Endothelial cell of umbilical vein (primary cell): ENCODE data around the gene ABAT. TPM values are rescaled to one million over a fixed set of nuclear protein-coding genes. Genes with fewer than 3 reads are reported as not detected.

Experiments
- BruUV-seq: library from RNA; stranded (reverse); fragments of 400-500 nt; replicated peaks from 2 replicates; lab custom pipeline; 2021; lab: Mats Ljungman, UMichigan
- CTCF ChIA-PET: fragments of 300-600, 350-600 bp; sonication (Branson Sonifier 250); formaldehyde crosslinking; loops from one replicate; lab custom pipeline; 2021; ENCODE audit warnings: antibody characterized with exemption, inconsistent platforms; lab: Charles Lee
- POLR2A ChIA-PET: fragments of 300-600, 350-600 bp; sonication (Branson Sonifier 250); formaldehyde crosslinking; loops from one replicate; lab custom pipeline; 2021; ENCODE audit warnings: antibody characterized with exemption, inconsistent platforms; lab: Charles Lee
- DNase-seq: peaks from one replicate; pipeline ENCODE4 v3.0.0-alpha.2; 2011; ENCODE audit warnings: low read depth, low spot score
- FAIRE-seq: peaks from 2 replicates; lab custom pipeline; 2011; peaks lifted over from hg19 to GRCh38; lab: Jason Lieb, UNC
- H2AFZ ChIP-seq: 2 replicates; pipeline ENCODE4 v1.6.0; 2012; ENCODE audit warnings: low read depth, low read length, control low read depth, inconsistent platforms
- H3K27ac ChIP-seq: 2 replicates; pipeline ENCODE4 v1.5.1; 2011; ENCODE audit warnings: low read depth, mild to moderate bottlenecking, control low read depth, low read length, moderate library complexity; ENCODE audit not compliant: insufficient read depth
- H3K27me3 ChIP-seq, 2 experiments: 2 replicates each; pipeline versions ENCODE4 v1.6.0 to v1.6.1; 2011; ENCODE audit warnings: low read length in 2 of 2, mixed read lengths in 1 of 2; ENCODE audit not compliant: control insufficient read depth in 2 of 2, insufficient read depth in 2 of 2
- H3K36me3 ChIP-seq, 2 experiments: 2 replicates in 1 of 2; 3 replicates in 1 of 2; pipeline ENCODE4 v1.5.1; 2011; ENCODE audit warnings: low read length in 2 of 2, mild to moderate bottlenecking in 1 of 2, moderate library complexity in 1 of 2; ENCODE audit not compliant: control insufficient read depth in 2 of 2, insufficient read depth in 2 of 2; ENCODE audit errors: extremely low read depth in 1 of 2
- H3K4me1 ChIP-seq: 3 replicates; pipeline ENCODE4 v1.5.1; 2011; ENCODE audit warnings: mild to moderate bottlenecking, low read length; ENCODE audit not compliant: control insufficient read depth, insufficient read depth; ENCODE audit errors: extremely low read depth
- H3K4me2 ChIP-seq: 2 replicates; pipeline ENCODE4 v1.6.1; 2011; ENCODE audit warnings: low read length, control low read depth, mixed read lengths; ENCODE audit not compliant: insufficient read depth
- H3K4me3 ChIP-seq, 3 experiments: fragments of 200-600 bp in 1 of 3; sonication (generic), shearing (Covaris generic) in 1 of 3; replicated peaks in 1 of 3; 2 replicates each; pipeline ENCODE4 v1.5.1; 2011 to 2016; ENCODE audit warnings: control low read depth in 3 of 3, low read length in 3 of 3, mild to moderate bottlenecking in 2 of 3, inconsistent platforms in 1 of 3, low read depth in 1 of 3, moderate library complexity in 1 of 3; ENCODE audit not compliant: insufficient read depth in 1 of 3
- H3K79me2 ChIP-seq: 2 replicates; pipeline ENCODE4 v1.6.0; 2012; ENCODE audit warnings: low read length, inconsistent platforms; ENCODE audit not compliant: control insufficient read depth, insufficient read depth
- H3K9ac ChIP-seq: replicated peaks from 2 replicates; pipeline ENCODE3; 2011; ENCODE audit warnings: low read length, control low read depth; ENCODE audit not compliant: insufficient read depth; ENCODE audit errors: extremely low read depth
- H3K9me1 ChIP-seq: replicated peaks from 3 replicates; pipeline ENCODE4 v1.6.0; 2011; ENCODE audit warnings: mild to moderate bottlenecking, low read length; ENCODE audit not compliant: control insufficient read depth, insufficient read depth; ENCODE audit errors: extremely low read depth
- H3K9me3 ChIP-seq: replicated peaks from 2 replicates; pipeline ENCODE4 v1.5.1; 2012; ENCODE audit warnings: low read length, inconsistent platforms; ENCODE audit not compliant: control insufficient read depth, insufficient read depth
- H4K20me1 ChIP-seq: replicated peaks from 2 replicates; pipeline ENCODE3; 2011; ENCODE audit warnings: mild to moderate bottlenecking, low read length; ENCODE audit not compliant: control insufficient read depth, insufficient read depth; ENCODE audit errors: extremely low read depth
- CTCF ChIP-seq, 2 donors: IDR thresholded peaks; 1 replicate in 1 of 2; 2 replicates in 1 of 2; pipeline ENCODE4 v1.5.1; 2011; ENCODE audit warnings: low read length in 2 of 2, mild to moderate bottlenecking in 2 of 2, moderate library complexity in 2 of 2, control low read depth in 1 of 2, inconsistent platforms in 1 of 2, low read depth in 1 of 2; ENCODE audit not compliant: insufficient read depth in 1 of 2; ENCODE audit errors: extremely low read depth in 1 of 2
- EZH2 ChIP-seq: IDR thresholded peaks from 2 replicates; pipeline ENCODE4 v1.6.1; 2012; ENCODE audit warnings: borderline replicate concordance, low read depth, mild to moderate bottlenecking, moderate library complexity, low read length, inconsistent platforms; ENCODE audit not compliant: severe bottlenecking
- FOS ChIP-seq: IDR thresholded peaks from 2 replicates; pipeline ENCODE4 v1.6.1; 2011; ENCODE audit warnings: mild to moderate bottlenecking, low read length, moderate library complexity, borderline replicate concordance; ENCODE audit not compliant: insufficient read depth
- GATA2 ChIP-seq: IDR thresholded peaks from 2 replicates; pipeline ENCODE4 v1.7.0; 2011; ENCODE audit warnings: low read depth, mild to moderate bottlenecking, moderate library complexity, mixed read lengths, low read length; ENCODE audit not compliant: insufficient read length, insufficient read depth
- JUN ChIP-seq: IDR thresholded peaks from 2 replicates; pipeline ENCODE4 v1.6.1; 2011; ENCODE audit warnings: borderline replicate concordance, low read depth; ENCODE audit not compliant: insufficient read length, insufficient read depth
- MAX ChIP-seq: IDR thresholded peaks from 2 replicates; pipeline ENCODE4 v1.6.1; 2011; ENCODE audit not compliant: insufficient read depth, insufficient read length
- MYC ChIP-seq: IDR thresholded peaks from one replicate; pipeline ENCODE4 v1.6.1; 2011; ENCODE audit warnings: mild to moderate bottlenecking, low read depth, low read length
- POLR2A ChIP-seq: IDR thresholded peaks from 2 replicates; pipeline ENCODE4 v1.6.1; 2012; ENCODE audit warnings: low read depth, mild to moderate bottlenecking, control low read depth, low read length
- POLR2AphosphoS5 ChIP-seq: IDR thresholded peaks from 2 replicates; pipeline ENCODE4 v1.6.1; 2012; ENCODE audit warnings: low read depth, mild to moderate bottlenecking, control low read depth, low read length, moderate library complexity; ENCODE audit not compliant: insufficient read depth
- dilution Hi-C: fragments of 300-500 bp; cut with MboI; formaldehyde crosslinking; loops from one replicate; pipeline ENCODE4 v1.15.0; 2019; ENCODE audit warnings: low sequenced_read_pairs; ENCODE audit not compliant: extremely low pct_ligation_motif_present
- intact Hi-C: fragments of 100-400 bp; cut with micrococcal nuclease; formaldehyde crosslinking; loops from one replicate; pipeline ENCODE4 v1.10.0; 2022
- polyA plus RNA-seq, 4 experiments: library from polyadenylated mRNA; depleted of rRNA in 3 of 4; stranded (reverse) in 3 of 4; unstranded in 1 of 4; fragments of >200 nt; gene quantifications; 2 replicates each; pipeline versions ENCODE4 v1.2.1 to v1.2.3, GENCODE V29; 2011 to 2012; ENCODE audit warnings: missing spikeins in 1 of 4
- total RNA-seq: library from RNA; stranded (reverse); gene quantifications from 2 replicates; pipeline ENCODE4 v1.2.3, GENCODE V29; 2021

ABAT gene
- total and polyA plus RNA-seq, 2 donors (not counting 3 experiments of a cell fraction or from before 2014, with no cell fraction given) = 1.3 to 1.4 TPM

GRCh38 chr16:8645141-8645521 is 29.3 kb upstream of the ABAT start:
- dilution Hi-C loops = no loop called here
- no peaks in the 10 kb centered on the region for H3K79me2 ChIP-seq
- H3K4me3 ChIP-seq = no peak overlapping the region
- intact Hi-C loops = no loop called here
- H3K4me1 ChIP-seq = no peaks in the 10 kb centered on the region
- POLR2A ChIA-PET = no interaction called here
- no peaks in the 10 kb centered on the region for H3K9me3 ChIP-seq
- no TSS peak for BruUV-seq
- H3K9me1 ChIP-seq = no peaks in the 10 kb centered on the region
- CTCF ChIA-PET = no interaction called here
- no peak overlapping the region for H3K27ac ChIP-seq
- TF ChIP-seq MAX = no peak
- TF ChIP-seq GATA2 = no peak
- TF ChIP-seq POLR2AphosphoS5 = no peak
- TF ChIP-seq EZH2 = no peak
- no peaks in the 10 kb centered on the region for H4K20me1 ChIP-seq
- H2AFZ ChIP-seq = no peak overlapping the region
- H3K4me2 ChIP-seq = no peak overlapping the region
- DNase-seq = no peak
- no peaks in the 10 kb centered on the region for H3K27me3 ChIP-seq
- H3K36me3 ChIP-seq = peaks cover 19 to 49% of the 10 kb centered on the region in 2 experiments
- FAIRE-seq = no peak
- H3K9ac ChIP-seq = no peak overlapping the region

GRCh38 chr16:8645831-8646230 is 28.6 kb upstream of the ABAT start:
- CTCF ChIA-PET = no interaction called here
- intact Hi-C loops = no loop called here

More at GRCh38 chr16:8645831-8646230, 28.6 kb upstream of the ABAT start:
- Histone ChIP-seq H3K27ac (no peak overlapping the region), H3K9ac (no peak overlapping the region), H3K9me1 (no peaks in the 10 kb centered on the region), H2AFZ (no peak overlapping the region), H3K36me3 (peaks cover 19 to 48% of the 10 kb centered on the region in 2 experiments), H3K4me1 (no peaks in the 10 kb centered on the region), H3K9me3 (no peaks in the 10 kb centered on the region), H3K4me3 (no peak overlapping the region), H3K4me2 (no peak overlapping the region), H3K79me2 (no peaks in the 10 kb centered on the region), H3K27me3 (no peaks in the 10 kb centered on the region), H4K20me1 (no peaks in the 10 kb centered on the region)
- no peak for DNase-seq
- TF ChIP-seq EZH2 (no peak), MYC (no peak), GATA2 (no peak), FOS (no peak), POLR2A (no peak), POLR2AphosphoS5 (no peak), MAX (no peak), CTCF (IDR thresholded peaks at IDR 0.05; ENCODE audit: extremely low read depth in 1 of 2, insufficient read depth in 1 of 2, low read depth in 1 of 2, low read length in 2 of 2) (no peak), JUN (no peak)
- BruUV-seq = no TSS peak
- dilution Hi-C loops = no loop called here
- POLR2A ChIA-PET = no interaction called here
- FAIRE-seq = no peak
